Measurements from ENCODE around the gene TM4SF4.

TM4SF4 gene

GRCh38 chr3:149462051-149462450 lies 12.4 kb upstream of the TM4SF4 start:
- H3K4me3 ChIP-seq (ENCODE audit: low read depth, low read length): no peak overlapping the region
- no peak for TF ChIP-seq CTCF (IDR thresholded peaks at IDR 0.05; ENCODE audit: low read depth, low read length, missing control alignments)
- no peak for DNase-seq (ENCODE audit: low read depth)

DNA sequence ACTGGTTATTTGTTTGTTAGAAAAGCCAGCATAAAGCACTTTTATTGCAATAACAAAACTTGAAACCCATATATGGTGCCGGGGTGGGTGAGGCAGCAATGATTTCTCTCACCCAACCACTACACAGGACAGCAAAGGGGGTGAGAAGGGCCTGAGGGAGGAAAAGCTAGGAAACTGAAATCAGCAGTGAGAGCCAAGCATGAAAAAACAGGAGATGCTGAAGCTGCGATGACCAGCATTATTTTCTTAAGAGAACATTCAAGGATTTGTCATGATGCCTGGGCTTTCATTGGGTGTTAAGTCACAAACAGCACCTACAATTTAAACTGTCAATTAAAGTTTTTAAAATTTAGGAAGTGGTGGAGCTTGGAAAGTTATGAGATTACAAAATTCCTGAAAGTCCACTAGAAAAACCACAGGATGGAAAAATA lies 11.9 kb upstream of the TM4SF4 start:
- no peak for DNase-seq (ENCODE audit: low read depth)
- TF ChIP-seq CTCF (IDR thresholded peaks at IDR 0.05; ENCODE audit: low read depth, low read length, missing control alignments): no peak
- H3K4me3 ChIP-seq (ENCODE audit: low read depth, low read length): no peak overlapping the region

- no peak overlapping the region for H3K4me3 ChIP-seq (ENCODE audit: low read depth, low read length)
- no peak for DNase-seq (ENCODE audit: low read depth)
- TF ChIP-seq CTCF (IDR thresholded peaks at IDR 0.05; ENCODE audit: low read depth, low read length, missing control alignments): no peak
Measured at GRCh38 chr3:149463921-149464320, 10.6 kb upstream of the TM4SF4 start.

GRCh38 chr3:149464542-149465328 lies 9.8 kb upstream of the TM4SF4 start:
- DNase-seq (ENCODE audit: low read depth): no peak

DNA sequence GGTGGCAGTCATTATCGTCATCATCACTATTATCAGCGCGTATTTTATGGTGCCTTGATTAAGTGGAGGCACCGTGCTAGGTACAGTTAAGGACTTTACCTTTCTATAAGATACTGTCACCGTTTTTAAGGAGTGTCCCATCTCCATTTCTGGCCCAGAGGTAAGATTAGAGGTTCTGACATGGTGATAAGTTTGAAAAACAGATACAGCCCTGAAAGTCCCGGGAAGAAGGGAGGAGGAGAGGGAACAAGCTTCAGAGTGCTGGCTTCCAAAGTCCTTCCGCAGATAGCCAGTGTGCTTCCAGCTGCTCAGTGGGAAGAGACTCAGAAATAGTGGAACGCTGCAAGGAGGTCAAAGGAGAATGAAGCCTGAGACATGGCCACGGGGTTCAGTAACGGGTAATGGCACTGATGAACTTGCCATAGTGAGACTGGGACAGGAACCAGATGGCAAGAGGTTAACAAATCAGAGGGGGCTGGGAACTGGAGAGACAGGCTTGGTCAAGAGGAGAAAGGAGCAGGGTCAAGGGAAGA lies 9.1 kb upstream of the TM4SF4 start:
- no peak for DNase-seq (ENCODE audit: low read depth)
- TF ChIP-seq CTCF (IDR thresholded peaks at IDR 0.05; ENCODE audit: low read depth, low read length, missing control alignments): no peak
- no peak overlapping the region for H3K4me3 ChIP-seq (ENCODE audit: low read depth, low read length)

More at GRCh38 chr3:149464542-149465328, 9.8 kb upstream of the TM4SF4 start:
- no peak for TF ChIP-seq CTCF (IDR thresholded peaks at IDR 0.05; ENCODE audit: low read depth, low read length, missing control alignments)
- no peak overlapping the region for H3K4me3 ChIP-seq (ENCODE audit: low read depth, low read length)

DNA sequence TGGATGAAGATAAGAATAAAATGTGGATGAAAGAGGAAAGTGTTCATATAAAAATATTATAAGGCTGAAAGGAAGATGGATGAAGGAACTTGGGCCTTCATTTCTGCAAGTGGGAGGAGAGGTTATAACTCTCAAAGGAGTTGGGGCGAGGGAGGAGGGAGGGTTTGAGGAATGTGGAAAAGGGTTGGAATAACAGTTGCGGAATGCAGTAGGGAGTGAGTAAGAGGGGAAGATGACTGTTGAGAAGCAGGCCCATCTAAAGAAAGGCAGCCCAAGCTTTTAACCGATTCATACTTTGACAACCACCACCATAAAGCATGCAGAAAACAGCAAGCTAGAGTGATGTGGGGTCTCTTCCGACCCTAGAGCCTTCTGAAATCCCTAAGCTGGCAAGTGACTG lies 8.3 kb upstream of the TM4SF4 start:
- no peak for TF ChIP-seq CTCF (IDR thresholded peaks at IDR 0.05; ENCODE audit: low read depth, low read length, missing control alignments)
- no peak overlapping the region for H3K4me3 ChIP-seq (ENCODE audit: low read depth, low read length)
- no peak for DNase-seq (ENCODE audit: low read depth)

Measured in GM12864 (cell line).